PC-9 (cell line): ENCODE measurements around the gene SIAH2. TPM values are rescaled to one million over a fixed set of nuclear protein-coding genes. Genes with fewer than 3 reads are reported as not detected.

Source experiments
- BruUV-seq: library from RNA; stranded (reverse); fragments of 400-500 nt; replicated peaks from 2 replicates; lab custom pipeline; 2021; lab: Mats Ljungman, UMichigan
- CTCF ChIA-PET: fragments of 300-600 bp; sonication (Branson Sonifier 250); formaldehyde crosslinking; loops from one replicate; lab custom pipeline; 2022; ENCODE audit warnings: antibody characterized with exemption; lab: Charles Lee
- POLR2A ChIA-PET: fragments of 300-600 bp; sonication (Branson Sonifier 250); formaldehyde crosslinking; loops from one replicate; lab custom pipeline; 2022; ENCODE audit warnings: antibody characterized with exemption; ENCODE audit not compliant: unreplicated experiment; lab: Charles Lee
- DNase-seq, 2 experiments: peaks; one replicate each; pipeline versions ENCODE4 v3.0.0 to v3.0.0-alpha.2; 2015 to 2022; ENCODE audit warnings: mixed read lengths in 1 of 2
- H2AFZ ChIP-seq: fragments of 200-600 bp; sonication (generic); 2 replicates; pipeline ENCODE4 v1.8.1; 2017; ENCODE audit warnings: antibody characterized with exemption
- H3F3A ChIP-seq: fragments of 200-600 bp; sonication (generic); 2 replicates; pipeline ENCODE4 v1.8.1; 2017; ENCODE audit warnings: antibody characterized with exemption, mild to moderate bottlenecking, low read depth; ENCODE audit not compliant: insufficient read depth
- H3K27ac ChIP-seq: fragments of 200-600 bp; sonication (generic); 2 replicates; pipeline ENCODE4 v1.6.1; 2016; ENCODE audit warnings: mixed run types
- H3K27me3 ChIP-seq: fragments of 200-600 bp; sonication (generic); 2 replicates; pipeline ENCODE4 v1.6.1; 2016; ENCODE audit warnings: low read depth, mixed run types; ENCODE audit not compliant: insufficient read depth
- H3K36me3 ChIP-seq: fragments of 200-600 bp; sonication (generic); 2 replicates; pipeline ENCODE4 v1.6.1; 2016; ENCODE audit warnings: low read depth, mixed run types
- H3K4me1 ChIP-seq: fragments of 200-600 bp; sonication (generic); replicated peaks from 2 replicates; pipeline ENCODE4 v1.6.1; 2016; ENCODE audit warnings: mixed run types; ENCODE audit not compliant: insufficient read depth
- H3K4me2 ChIP-seq: fragments of 200-600 bp; sonication (generic); 2 replicates; pipeline ENCODE4 v1.6.1; 2017; ENCODE audit warnings: mixed run types
- H3K4me3 ChIP-seq: fragments of 200-600 bp; sonication (generic); 2 replicates; pipeline ENCODE4 v1.6.1; 2016; ENCODE audit warnings: mixed run types
- H3K79me2 ChIP-seq: fragments of 200-600 bp; sonication (generic); 2 replicates; pipeline ENCODE4 v1.6.1; 2017; ENCODE audit warnings: low read depth, mixed run types
- H3K9me2 ChIP-seq: fragments of 200-600 bp; sonication (generic); 2 replicates; pipeline ENCODE4 v1.8.1; 2017; ENCODE audit warnings: mild to moderate bottlenecking; ENCODE audit not compliant: insufficient read depth
- H3K9me3 ChIP-seq: fragments of 200-600 bp; sonication (generic); 2 replicates; pipeline ENCODE4 v1.8.1; 2016; ENCODE audit warnings: low read depth; ENCODE audit not compliant: insufficient read depth
- H4K20me1 ChIP-seq: fragments of 200-600 bp; sonication (generic); 2 replicates; pipeline ENCODE4 v1.8.1; 2017; ENCODE audit not compliant: insufficient read depth
- CTCF ChIP-seq: fragments of 200-600 bp; sonication (generic); conservative IDR thresholded peaks from 2 replicates; pipeline ENCODE4 v1.6.1; 2017; ENCODE audit warnings: mixed run types, antibody characterized with exemption, mild to moderate bottlenecking, moderate library complexity
- EZH2 ChIP-seq: fragments of 200-600 bp; sonication (generic); IDR thresholded peaks from 2 replicates; pipeline ENCODE4 v1.8.0; 2017; ENCODE audit warnings: antibody characterized with exemption, low read depth
- intact Hi-C: fragments of 100-400 bp; cut with micrococcal nuclease; formaldehyde crosslinking; loops from one replicate; pipeline ENCODE4 v1.10.0; 2022; ENCODE audit not compliant: unreplicated experiment
- total RNA-seq: library from RNA; stranded (reverse); gene quantifications from 2 replicates; pipeline ENCODE4 v1.2.3, GENCODE V29; 2021

SIAH2 gene
- total RNA-seq, 1 experiment from 2014 or later, result 20.3 TPM

- intact Hi-C loops, result no loop called here
- no peaks in the 10 kb centered on the region for H3K27me3 ChIP-seq
- DNase-seq, result no peak
- ChIA-PET POLR2A (no interaction called here), CTCF (no interaction called here)
- H3K4me2 ChIP-seq, result no peak overlapping the region
- no peak overlapping the region for H2AFZ ChIP-seq
- no peaks in the 10 kb centered on the region for H3K9me2 ChIP-seq
- TF ChIP-seq EZH2, result no peak
- no peak for TF ChIP-seq CTCF
- no TSS peak for BruUV-seq
- H3K36me3 ChIP-seq, result 0 out of 2 replicates have a peak, but pooled peaks cover 5% of the 10 kb centered on the region
- H4K20me1 ChIP-seq, result peaks cover 17% of the 10 kb centered on the region; the same call in 1 of the 2 replicates
- H3F3A ChIP-seq, result peaks cover 18% of the 10 kb centered on the region
- no peak overlapping the region for H3K4me3 ChIP-seq
- H3K4me1 ChIP-seq, result peaks cover 34% of the 10 kb centered on the region
- no peak overlapping the region for H3K27ac ChIP-seq
- no peaks in the 10 kb centered on the region for H3K9me3 ChIP-seq
- peaks cover 87% of the 10 kb centered on the region for H3K79me2 ChIP-seq
These were observed 14.3 kb downstream of the SIAH2 start for GRCh38 chr3:150748684-150749047.

- POLR2A ChIA-PET, result no interaction called here
- BruUV-seq, result no TSS peak
- Histone ChIP-seq H3K27me3 (no peaks in the 10 kb centered on the region), H3K79me2 (peaks cover 87% of the 10 kb centered on the region), H2AFZ (no peak overlapping the region), H3K9me3 (no peaks in the 10 kb centered on the region), H3K27ac (no peak overlapping the region), H3F3A (peaks cover 19% of the 10 kb centered on the region), H3K36me3 (0 out of 2 replicates have a peak, but pooled peaks cover 4% of the 10 kb centered on the region), H3K4me1 (peaks cover 40% of the 10 kb centered on the region), H3K4me3 (no peak overlapping the region), H3K9me2 (no peaks in the 10 kb centered on the region), H3K4me2 (no peak overlapping the region), H4K20me1 (peaks cover 20% of the 10 kb centered on the region; the same call in 1 of the 2 replicates)
- TF ChIP-seq CTCF, result no peak
- CTCF ChIA-PET, result no interaction called here
- no peak for DNase-seq
- intact Hi-C loops, result no loop called here
These were observed 14.9 kb downstream of the SIAH2 start for GRCh38 chr3:150747886-150748683.

- Histone ChIP-seq H3K4me2 (no peak overlapping the region), H3K9me2 (no peaks in the 10 kb centered on the region), H3K27me3 (no peaks in the 10 kb centered on the region), H4K20me1 (peaks cover 22% of the 10 kb centered on the region; the same call in 1 of the 2 replicates), H3K4me1 (peaks cover 31% of the 10 kb centered on the region), H2AFZ (no peak overlapping the region), H3K36me3 (no peaks in the 10 kb centered on the region), H3K9me3 (no peaks in the 10 kb centered on the region), H3F3A (peaks cover 12% of the 10 kb centered on the region), H3K4me3 (no peak overlapping the region), H3K27ac (no peak overlapping the region), H3K79me2 (peaks cover 86% of the 10 kb centered on the region)
- DNase-seq, result no peak
- TF ChIP-seq CTCF (no peak), EZH2 (no peak)
- ChIA-PET POLR2A (no interaction called here), CTCF (no interaction called here)
- BruUV-seq, result no TSS peak
- intact Hi-C loops, result no loop called here
These were observed 16.0 kb downstream of the SIAH2 start for GRCh38 chr3:150746791-150747590.
